Neural crest cell (in vitro differentiated cells): Measurements from ENCODE around the gene ASNSD1. TPM values are rescaled to one million over a fixed set of nuclear protein-coding genes. Genes with fewer than 3 reads are reported as not detected.
"Not testable (repeated sequence)": the region's sequence is repeated elsewhere in the genome, so short reads cannot be mapped to it uniquely, and the experiment has no call there.

ENCODE experiments used
- DNase-seq: peaks from one replicate; pipeline ENCODE4 v3.0.0; 2021; ENCODE audit warnings: low read depth, mixed read lengths, low spot score
- H3K27ac Mint-ChIP-seq: one replicate; pipeline ENCODE4 v1.8.0; 2021; ENCODE audit warnings: mild to moderate bottlenecking, mixed read lengths; ENCODE audit not compliant: unreplicated experiment
- H3K27me3 Mint-ChIP-seq: 2 replicates; pipeline ENCODE4 v1.8.0; 2021; ENCODE audit warnings: low read depth, mild to moderate bottlenecking, mixed read lengths
- H3K36me3 Mint-ChIP-seq: 2 replicates; pipeline ENCODE4 v1.8.0; 2021; ENCODE audit warnings: low read depth, mild to moderate bottlenecking, mixed read lengths
- H3K4me1 Mint-ChIP-seq: 2 replicates; pipeline ENCODE4 v1.8.0; 2021; ENCODE audit warnings: mixed read lengths
- H3K4me3 Mint-ChIP-seq: one replicate; pipeline ENCODE4 v1.8.0; 2021; ENCODE audit warnings: mild to moderate bottlenecking, mixed read lengths
- H3K9me3 Mint-ChIP-seq: 2 replicates; pipeline ENCODE4 v1.8.0; 2021; ENCODE audit warnings: mixed read lengths
- CTCF ChIP-seq: fragments of 200-600 bp; sonication (generic); conservative IDR thresholded peaks from 2 replicates; pipeline ENCODE4 v1.5.0; 2021; ENCODE audit warnings: antibody characterized with exemption, mild to moderate bottlenecking
- total RNA-seq: library from RNA; stranded (reverse); gene quantifications from 2 replicates; pipeline ENCODE4 v1.2.1, GENCODE V29; 2021

The ASNSD1 gene
- total RNA-seq, 1 donor from 2014 or later: 46.8 TPM

GRCh38 chr2:189698020-189698887, 37.0 kb downstream of the ASNSD1 start:
- no peak for DNase-seq
- peak; percentile 77 for TF ChIP-seq CTCF
- no peaks in the 10 kb centered on the region for H3K9me3 Mint-ChIP-seq
- no peaks in the 10 kb centered on the region for H3K27me3 Mint-ChIP-seq
- no peaks in the 10 kb centered on the region for H3K4me1 Mint-ChIP-seq
- no peak overlapping the region for H3K27ac Mint-ChIP-seq
- H3K4me3 Mint-ChIP-seq: no peak overlapping the region
- H3K36me3 Mint-ChIP-seq: no peaks in the 10 kb centered on the region

DNA sequence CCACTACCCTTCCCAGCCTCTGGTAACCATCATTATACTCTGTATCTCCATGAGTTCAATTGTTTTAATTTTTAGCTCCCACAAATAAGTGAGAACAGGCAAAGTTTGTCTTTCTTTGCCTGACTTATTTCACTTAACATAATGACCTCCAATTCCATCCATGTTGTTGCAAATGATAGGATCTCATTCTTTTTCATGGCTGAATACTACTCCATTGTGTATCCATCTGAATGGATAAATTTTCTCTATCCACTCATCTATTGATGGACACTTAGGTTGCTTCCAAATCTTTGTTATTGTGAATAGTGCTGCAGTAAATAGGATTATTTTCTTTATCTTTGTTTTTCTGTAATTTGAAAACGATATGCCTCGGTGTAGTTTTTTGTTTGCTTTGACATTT, 39.4 kb downstream of the ASNSD1 start:
- TF ChIP-seq CTCF: no peak
- no peak for DNase-seq
- Mint-ChIP-seq H3K36me3 (no peaks in the 10 kb centered on the region), H3K27me3 (no peaks in the 10 kb centered on the region), H3K4me1 (no peaks in the 10 kb centered on the region), H3K27ac (no peak overlapping the region), H3K4me3 (no peak overlapping the region), H3K9me3 (no peaks in the 10 kb centered on the region)

- no peak for DNase-seq
- Mint-ChIP-seq H3K27me3 (no peaks in the 10 kb centered on the region), H3K9me3 (no peaks in the 10 kb centered on the region), H3K27ac (no peak overlapping the region), H3K4me1 (no peaks in the 10 kb centered on the region), H3K36me3 (no peaks in the 10 kb centered on the region), H3K4me3 (no peak overlapping the region)
- peak; percentile 37 for TF ChIP-seq CTCF
Observed at GRCh38 chr2:189702071-189702470, 40.8 kb downstream of the ASNSD1 start.

DNA sequence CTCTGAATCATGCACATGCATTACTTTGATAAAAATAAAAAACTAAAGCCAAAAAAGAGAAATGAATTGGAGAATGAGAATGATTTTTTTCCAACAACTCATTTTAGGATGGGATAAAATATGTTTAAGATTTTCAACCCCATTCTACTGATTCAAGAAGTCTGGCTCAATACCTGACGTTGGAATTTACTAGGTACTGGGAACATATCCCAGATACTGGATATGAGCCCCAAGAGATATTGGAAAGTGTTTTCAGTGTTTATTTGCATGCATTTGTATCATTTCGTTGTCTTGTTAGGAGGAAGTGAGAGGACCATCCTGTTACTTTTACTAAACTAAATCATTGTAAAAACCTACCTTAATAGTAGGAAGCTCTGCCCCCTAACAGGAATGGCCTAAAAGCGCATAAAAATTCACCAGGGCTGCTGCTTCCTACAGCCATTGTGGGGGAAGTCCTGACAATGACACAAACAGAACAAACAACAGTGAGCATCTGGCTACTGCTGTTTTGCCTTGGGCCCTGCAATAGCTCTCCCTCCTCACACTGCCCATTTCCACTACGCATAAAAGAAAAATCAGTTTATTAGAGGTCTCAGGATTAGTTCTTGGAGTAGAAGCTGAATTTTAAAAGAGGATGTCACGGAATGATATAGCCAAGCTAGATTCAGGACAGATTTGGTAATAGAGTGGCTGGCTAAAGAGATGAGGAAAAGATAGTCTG, 48.4 kb downstream of the ASNSD1 start:
- no peak for TF ChIP-seq CTCF
- Mint-ChIP-seq H3K9me3 (peaks cover 5% of the 10 kb centered on the region), H3K27me3 (no peaks in the 10 kb centered on the region), H3K4me3 (no peak overlapping the region), H3K36me3 (peaks cover 17% of the 10 kb centered on the region), H3K27ac (no peak overlapping the region), H3K4me1 (peaks cover 7% of the 10 kb centered on the region)
- DNase-seq: no peak

GRCh38 chr2:189717593-189717992, 56.3 kb downstream of the ASNSD1 start:
- DNase-seq, H3K27me3 Mint-ChIP-seq, H3K4me1 Mint-ChIP-seq, H3K4me3 Mint-ChIP-seq, H3K27ac Mint-ChIP-seq: not testable (repeated sequence)
- H3K36me3 Mint-ChIP-seq: peaks cover 27% of the 10 kb centered on the region
- H3K9me3 Mint-ChIP-seq: peaks cover 13% of the 10 kb centered on the region

GRCh38 chr2:189719571-189719970, 58.3 kb downstream of the ASNSD1 start:
- H3K36me3 Mint-ChIP-seq: peaks cover 17% of the 10 kb centered on the region
- no peaks in the 10 kb centered on the region for H3K27me3 Mint-ChIP-seq
- H3K9me3 Mint-ChIP-seq: peaks cover 8% of the 10 kb centered on the region
- no peak for DNase-seq
- no peaks in the 10 kb centered on the region for H3K4me1 Mint-ChIP-seq
- no peak overlapping the region for H3K27ac Mint-ChIP-seq
- TF ChIP-seq CTCF: no peak
- no peak overlapping the region for H3K4me3 Mint-ChIP-seq
